Occipital lobe (tissue), 2 donors: ENCODE data around the gene CABLES1. TPM values are rescaled to one million over a fixed set of nuclear protein-coding genes. Genes with fewer than 3 reads are reported as not detected.
A peak's percentile ranks its signal among the peaks of the same experiment; 100 is the strongest.
"Not testable (repeated sequence)": the region's sequence is repeated elsewhere in the genome, so short reads cannot be mapped to it uniquely, and the experiment has no call there.

Source experiments
- DNase-seq: peaks from one replicate; lab custom pipeline; 2025; lab: John Stamatoyannopoulos, UW
- total RNA-seq: library from RNA; depleted of rRNA; stranded (reverse); fragments of >200 nt; gene quantifications from one replicate; pipeline ENCODE4 v1.2.3, GENCODE V29; 2014

CABLES1 gene, protein sequence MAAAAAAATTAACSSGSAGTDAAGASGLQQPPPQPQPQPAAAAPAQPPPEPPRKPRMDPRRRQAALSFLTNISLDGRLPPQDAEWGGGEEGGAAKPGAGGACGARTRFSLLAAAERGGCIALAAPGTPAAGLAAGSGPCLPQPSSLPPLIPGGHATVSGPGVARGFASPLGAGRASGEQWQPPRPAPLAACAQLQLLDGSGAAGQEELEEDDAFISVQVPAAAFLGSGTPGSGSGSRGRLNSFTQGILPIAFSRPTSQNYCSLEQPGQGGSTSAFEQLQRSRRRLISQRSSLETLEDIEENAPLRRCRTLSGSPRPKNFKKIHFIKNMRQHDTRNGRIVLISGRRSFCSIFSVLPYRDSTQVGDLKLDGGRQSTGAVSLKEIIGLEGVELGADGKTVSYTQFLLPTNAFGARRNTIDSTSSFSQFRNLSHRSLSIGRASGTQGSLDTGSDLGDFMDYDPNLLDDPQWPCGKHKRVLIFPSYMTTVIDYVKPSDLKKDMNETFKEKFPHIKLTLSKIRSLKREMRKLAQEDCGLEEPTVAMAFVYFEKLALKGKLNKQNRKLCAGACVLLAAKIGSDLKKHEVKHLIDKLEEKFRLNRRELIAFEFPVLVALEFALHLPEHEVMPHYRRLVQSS
- total RNA-seq: 6.7 TPM

- DNase-seq: peak; percentile 56
Measured at GRCh38 chr18:23134780-23135549, at the start of gene CABLES1. TSS of gene CABLES1 (plus strand) at chr18:23135485. CDS start at chr18:23135763, 278 bp downstream.

DNA sequence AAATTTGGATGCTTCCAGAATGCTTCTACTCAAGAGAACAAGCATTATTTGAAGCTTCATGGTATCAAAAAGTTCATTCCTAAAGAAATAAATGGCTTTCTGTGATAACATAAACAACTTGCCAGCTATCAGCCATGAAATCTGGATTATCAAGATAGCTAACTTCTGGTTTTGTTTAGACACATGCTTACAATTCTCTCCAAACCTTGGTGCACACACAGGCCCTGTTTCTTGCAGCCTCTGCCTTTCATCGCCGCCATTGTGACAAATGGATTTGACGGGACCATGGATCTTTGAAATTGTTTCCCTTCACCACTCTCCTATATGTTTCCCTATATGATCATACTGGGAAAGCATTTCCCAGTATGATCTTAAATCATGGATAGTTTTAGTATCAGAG lies 47.9 kb upstream of the CABLES1 start:
- no peak for DNase-seq

- DNase-seq: no peak
Measured at GRCh38 chr18:23088310-23088709, 47.0 kb upstream of the CABLES1 start.

- DNase-seq: not testable (repeated sequence)
Measured at GRCh38 chr18:23091017-23091993, 44.0 kb upstream of the CABLES1 start.

DNA sequence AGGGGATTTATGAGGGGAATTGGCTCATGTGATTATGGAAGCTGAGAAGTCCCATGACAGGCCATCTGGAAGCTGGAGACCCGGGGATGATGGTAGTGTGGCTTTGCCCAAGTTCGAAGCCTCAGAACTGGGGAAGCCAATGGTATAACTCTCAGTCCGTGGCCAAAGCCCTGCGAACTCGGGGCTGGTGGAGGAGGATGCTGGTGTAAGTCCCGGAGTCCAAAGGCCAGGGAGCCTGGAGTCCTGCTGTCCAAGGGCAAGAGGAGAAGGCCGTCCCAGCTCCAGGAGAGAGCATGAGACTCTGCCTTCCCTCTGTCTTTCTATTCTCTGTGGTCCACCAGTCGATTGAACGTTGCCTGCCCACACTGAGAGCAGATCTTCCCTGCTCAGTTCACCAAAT lies 43.2 kb upstream of the CABLES1 start:
- no peak for DNase-seq

- not testable (repeated sequence) for DNase-seq
Measured at GRCh38 chr18:23093130-23093529, 42.2 kb upstream of the CABLES1 start.

DNA sequence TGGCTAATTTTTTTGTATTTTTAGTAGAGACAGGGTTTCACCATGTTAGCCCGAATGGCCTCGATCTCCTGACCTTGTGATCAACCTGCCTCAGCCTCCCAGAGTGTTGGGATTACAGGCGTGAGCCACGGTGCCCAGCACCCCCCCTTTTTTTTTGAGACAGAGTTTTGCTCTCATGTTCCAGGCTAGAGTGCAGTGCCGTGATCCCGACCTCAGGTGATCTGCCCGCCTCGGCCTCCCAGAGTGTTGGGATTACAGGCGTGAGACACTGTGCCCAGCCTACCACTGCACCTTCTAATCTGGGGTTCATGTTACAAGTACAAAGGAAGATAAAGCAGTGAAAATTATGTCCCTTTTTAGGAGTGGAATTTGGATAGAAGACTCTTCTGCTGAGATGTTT lies 41.5 kb upstream of the CABLES1 start:
- no peak for DNase-seq

- no peak for DNase-seq
Measured at GRCh38 chr18:23094411-23095190, 40.7 kb upstream of the CABLES1 start.

DNA sequence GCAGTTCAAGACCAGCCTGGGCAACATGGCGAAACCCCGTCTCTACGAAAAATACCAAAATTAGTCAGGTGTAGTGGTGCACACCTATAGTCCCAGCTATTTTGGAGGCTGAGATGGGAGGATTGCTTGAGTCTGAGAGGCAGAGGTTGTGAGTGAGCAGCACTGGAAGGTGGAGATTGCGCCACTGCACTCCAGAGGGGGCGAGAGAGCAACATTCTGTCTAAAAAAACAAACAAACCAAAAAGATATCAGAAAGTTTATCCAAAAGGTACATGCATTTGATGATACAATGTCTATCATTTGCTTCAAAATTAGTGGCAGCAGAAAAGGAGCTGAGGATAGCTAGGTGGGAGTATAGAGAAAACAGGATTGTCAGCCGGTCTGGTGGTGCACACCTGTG lies 39.8 kb upstream of the CABLES1 start:
- no peak for DNase-seq

DNA sequence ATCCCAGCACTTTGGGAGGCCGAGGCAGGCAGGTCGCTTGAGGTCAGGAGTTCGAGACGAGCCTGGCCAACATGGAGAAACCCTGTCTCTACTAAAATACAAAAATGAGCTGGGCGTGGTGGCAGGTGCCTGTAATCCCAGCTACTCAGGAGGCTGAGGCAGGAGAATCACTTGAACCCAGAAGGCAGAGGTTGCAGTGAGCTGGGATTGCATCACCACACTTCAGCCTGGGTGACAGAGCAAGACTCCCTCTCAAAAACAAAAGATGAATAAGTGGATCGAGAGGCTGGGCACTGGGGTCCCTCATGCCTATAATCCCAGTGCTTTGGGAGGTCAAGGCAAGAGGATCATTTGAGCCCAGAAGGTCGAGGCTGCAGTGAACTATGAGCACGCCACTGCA lies 38.3 kb upstream of the CABLES1 start:
- not testable (repeated sequence) for DNase-seq

DNA sequence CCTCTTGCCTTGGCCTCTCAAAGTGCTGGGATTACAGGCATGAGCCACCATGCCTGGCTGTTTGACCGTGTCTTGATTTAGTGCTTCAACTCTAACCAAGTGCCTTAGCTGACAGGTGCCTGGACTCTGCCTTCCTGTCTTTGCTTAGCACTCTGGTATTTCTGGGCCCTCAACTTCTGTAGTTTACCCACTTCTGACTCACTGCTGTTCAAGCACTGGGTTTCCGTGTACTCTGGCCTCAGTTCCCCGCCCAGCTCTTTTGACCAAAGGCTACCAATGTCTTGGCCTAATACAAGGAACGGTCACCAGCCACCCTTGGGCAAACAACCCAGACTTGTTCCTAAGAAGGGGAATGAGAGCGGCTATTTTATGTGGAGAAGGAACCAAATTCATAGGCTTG lies 35.7 kb upstream of the CABLES1 start:
- DNase-seq: no peak

DNA sequence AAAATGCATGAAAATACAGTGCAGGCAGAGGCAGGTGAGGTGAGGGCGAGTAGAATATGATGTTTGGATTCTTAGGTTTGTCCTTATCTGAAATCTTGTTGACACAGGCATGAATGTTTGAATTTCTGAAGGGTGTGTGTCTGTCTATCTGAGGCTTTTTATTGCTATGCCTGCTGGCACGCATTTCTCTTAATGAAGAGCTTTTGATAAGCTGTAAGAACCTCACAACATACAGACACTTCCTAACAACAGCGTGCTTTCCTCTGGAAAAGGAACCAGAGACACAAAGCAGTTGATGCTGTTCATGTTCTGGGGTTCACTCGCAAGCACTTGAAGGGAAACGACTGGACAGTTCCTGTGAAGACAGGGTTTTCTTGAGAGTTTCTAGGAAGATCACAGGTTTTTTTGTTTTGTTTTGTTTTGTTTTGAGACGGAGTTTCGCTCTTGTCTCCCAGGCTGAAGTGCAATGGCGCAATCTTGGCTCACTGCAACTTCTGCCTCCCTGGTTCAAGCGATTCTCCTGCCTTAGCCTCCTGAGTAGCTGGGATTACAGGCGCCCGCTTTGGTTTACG lies 33.3 kb upstream of the CABLES1 start:
- no peak for DNase-seq

- DNase-seq: no peak
Measured at GRCh38 chr18:23102493-23103261, 32.6 kb upstream of the CABLES1 start.

- no peak for DNase-seq
Measured at GRCh38 chr18:23103449-23103848, 31.8 kb upstream of the CABLES1 start.

GRCh38 chr18:23105030-23105429 lies 30.3 kb upstream of the CABLES1 start:
- no peak for DNase-seq

DNA sequence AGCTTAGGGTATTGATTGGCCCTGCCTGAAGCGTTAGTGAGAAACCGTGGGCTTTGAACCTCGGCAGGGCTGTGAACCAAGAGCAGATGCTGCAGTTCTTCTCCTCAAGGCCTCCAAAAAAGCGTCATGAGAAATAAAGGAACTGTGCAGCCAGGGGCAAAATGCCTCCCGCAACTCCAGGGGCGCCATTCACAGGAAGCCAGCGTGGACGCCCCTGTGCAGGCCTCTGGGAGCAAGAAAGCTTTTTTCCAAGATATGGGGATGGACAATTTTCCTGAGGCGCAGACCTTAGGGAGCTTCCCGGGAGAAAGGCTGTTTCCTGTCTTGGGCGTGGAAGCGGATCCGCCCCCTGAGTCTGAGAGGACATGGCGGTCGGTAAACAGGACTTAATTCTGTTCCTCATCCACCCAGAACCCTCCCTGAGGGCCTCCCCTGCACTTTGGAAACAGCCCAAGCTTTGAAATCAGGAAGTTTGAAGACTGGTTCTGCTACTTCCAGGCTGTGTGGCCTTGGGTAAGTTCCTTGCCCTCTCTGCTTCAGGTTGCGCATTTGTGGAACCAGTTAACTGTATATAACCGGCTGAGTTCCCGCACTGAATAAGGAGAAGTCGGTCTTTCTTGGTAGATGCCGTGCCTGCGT lies 29.6 kb upstream of the CABLES1 start:
- DNase-seq: no peak

DNA sequence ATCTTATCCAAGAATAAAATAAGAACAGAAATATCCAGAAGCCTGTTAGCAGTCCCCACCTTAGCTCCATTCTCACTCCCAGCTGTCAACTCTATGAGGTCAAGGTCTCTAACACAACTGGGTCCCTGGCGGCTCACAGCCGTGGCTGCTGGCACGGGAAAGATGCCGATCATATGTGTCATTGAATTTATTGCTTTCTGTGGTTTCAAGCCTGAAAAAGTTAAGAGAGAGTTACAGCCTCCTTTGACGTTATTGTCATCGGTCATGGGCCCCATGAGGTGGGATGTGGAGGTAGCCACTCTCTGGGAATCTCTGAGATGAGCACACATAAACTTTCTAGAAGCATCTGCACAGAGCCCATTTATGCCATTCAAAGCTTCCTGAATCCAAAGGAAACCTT lies 28.7 kb upstream of the CABLES1 start:
- DNase-seq: no peak

DNA sequence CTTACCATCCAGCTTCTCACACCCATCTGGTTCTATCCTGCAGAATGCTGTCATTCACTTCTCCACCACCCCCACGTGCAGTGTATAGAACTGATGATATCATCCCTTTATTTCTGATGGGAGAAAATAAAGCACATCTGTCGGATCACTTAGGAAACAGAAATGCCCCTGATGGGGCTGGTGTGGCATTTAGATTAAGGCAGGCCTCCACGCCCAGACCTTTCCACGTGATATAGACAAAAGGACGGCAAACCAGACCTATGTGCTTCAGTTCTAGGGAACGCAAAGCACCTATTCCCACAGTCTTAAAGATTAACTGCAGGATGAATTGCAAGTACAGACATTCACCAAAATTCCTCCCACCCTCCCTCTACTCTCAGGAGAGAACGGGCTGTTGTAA lies 27.6 kb upstream of the CABLES1 start:
- DNase-seq: no peak

DNA sequence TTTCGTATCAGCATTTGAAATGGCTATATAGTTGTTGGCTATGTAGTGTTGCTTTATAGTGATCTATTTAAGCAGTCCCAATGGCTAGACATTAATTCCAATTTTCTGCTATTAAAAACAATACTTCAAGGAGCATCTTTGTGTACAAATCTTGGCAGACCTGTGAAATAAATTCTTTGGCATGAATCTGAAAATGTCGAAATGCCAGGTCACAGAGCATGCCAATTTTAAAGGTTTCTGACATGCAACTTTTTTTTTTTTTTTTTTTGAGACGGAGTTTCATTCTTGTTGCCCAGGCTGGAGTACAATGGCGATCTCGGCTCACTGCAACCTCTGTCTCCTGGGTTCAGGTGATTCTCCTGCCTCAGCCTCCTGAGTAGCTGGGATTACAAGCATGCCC lies 26.8 kb upstream of the CABLES1 start:
- DNase-seq: no peak
